NOMO-1 treated with dmso at 0.1 percent for 144 hours (cell line): ENCODE measurements around the gene PHIP.

Experiments used
- DNase-seq: peaks from one replicate; lab custom pipeline; 2025; ENCODE audit not compliant: unreplicated experiment; lab: John Stamatoyannopoulos, UW

Gene PHIP

DNA sequence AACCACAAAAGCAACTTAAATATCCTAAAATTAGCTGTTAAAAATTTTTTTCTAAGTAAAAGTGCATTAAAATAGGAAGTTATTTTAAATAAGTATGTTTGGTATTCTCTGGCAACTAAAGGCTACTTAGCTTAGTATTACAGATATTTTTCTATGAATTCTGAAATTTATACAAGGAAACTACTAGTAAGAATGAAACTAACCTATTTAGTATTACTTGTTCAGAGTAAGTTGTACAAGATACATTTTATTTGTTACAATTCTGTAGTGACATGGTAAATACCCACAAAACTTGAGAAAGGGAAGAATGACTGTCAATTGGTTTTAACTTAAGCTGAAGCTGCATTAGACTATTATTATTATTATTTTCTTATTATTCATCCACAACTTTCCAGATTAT is 6.5 kb downstream of the PHIP start:
- DNase-seq = no peak

- DNase-seq = no peak
Measured at GRCh38 chr6:79070206-79070825, 7.7 kb downstream of the PHIP start.

- no peak for DNase-seq
Measured at GRCh38 chr6:79066828-79067227, 11.2 kb downstream of the PHIP start.

GRCh38 chr6:79066330-79066729 is 11.7 kb downstream of the PHIP start:
- no peak for DNase-seq

DNA sequence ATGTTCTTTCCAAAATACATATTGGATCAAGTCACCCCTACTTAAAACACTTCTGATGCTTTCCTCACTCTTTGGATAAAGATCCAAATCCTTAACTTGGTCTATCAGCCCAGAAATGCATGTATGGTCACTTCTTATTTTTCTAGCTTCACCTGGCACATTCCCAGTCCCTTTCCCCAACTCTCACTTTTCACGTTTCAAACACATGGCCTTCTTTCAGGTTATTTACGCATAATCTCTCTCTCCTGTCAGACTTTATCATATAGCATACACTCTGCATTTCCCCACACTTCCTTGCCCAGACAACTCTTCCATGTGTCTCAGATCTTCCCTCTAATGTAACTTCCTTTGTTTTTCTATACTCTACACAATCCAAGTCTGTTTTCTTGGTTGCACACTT is 12.8 kb downstream of the PHIP start:
- DNase-seq = no peak

DNA sequence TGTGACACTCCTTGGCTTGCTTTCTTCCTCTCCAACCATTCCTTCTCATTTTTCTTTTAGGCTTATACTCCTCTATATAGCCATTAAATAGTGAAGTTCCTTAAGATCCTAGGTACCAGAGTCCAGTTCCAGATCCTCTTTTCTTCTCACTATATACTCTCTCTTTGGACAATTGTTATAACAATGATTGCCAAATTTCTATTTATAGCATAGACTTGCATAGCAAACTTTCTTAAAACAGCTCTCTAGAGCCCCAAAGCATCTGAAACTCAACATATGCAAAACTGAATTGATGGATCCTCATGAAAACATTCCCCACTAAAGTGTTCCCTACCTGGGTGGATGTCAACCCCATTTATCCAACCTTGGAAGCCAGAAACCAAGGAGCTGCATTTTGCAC is 13.4 kb downstream of the PHIP start:
- DNase-seq = no peak

GRCh38 chr6:79062708-79063107 is 15.3 kb downstream of the PHIP start:
- no peak for DNase-seq

- no peak for DNase-seq
Measured at GRCh38 chr6:79057746-79058145, 20.3 kb downstream of the PHIP start.

DNA sequence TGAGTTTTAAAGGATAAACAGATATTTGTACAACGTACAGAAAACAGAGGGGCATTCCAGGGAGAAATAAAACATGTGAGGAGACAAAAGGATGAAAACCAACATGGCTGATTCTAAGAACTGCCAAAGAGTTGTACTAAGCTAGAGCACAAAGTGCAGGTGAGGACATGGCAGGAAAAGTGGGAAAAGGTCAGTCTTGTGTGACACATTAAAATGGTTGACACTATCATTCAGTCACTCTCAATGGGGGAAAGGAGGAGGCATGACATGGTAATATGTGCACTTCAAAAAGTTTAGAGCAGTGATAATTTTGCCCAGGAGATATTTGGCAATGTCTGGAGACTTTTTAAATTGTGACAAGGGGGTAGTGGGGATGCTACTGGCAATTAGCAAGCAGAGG is 21.8 kb downstream of the PHIP start:
- DNase-seq = no peak

DNA sequence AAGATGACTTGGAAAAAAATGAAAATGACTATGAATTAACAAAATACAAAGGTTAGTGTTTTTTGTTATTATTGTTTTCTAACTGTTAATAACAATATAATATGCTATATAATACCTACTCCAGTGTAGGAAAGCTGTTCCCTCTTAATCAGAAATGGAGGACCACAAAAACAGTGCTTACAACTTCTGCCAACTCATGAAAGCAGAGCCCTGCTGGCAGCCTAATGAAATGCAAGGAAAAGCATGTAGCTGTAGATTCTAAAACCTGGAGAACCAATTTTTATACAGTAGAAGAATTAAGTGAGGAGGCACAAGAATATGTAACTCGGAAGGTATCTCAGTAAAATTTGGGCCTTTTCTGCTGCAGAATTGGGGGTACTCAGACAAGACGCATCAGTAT is 29.4 kb downstream of the PHIP start:
- DNase-seq = no peak

- DNase-seq = no peak
Measured at GRCh38 chr6:79047072-79047471, 31.0 kb downstream of the PHIP start.

DNA sequence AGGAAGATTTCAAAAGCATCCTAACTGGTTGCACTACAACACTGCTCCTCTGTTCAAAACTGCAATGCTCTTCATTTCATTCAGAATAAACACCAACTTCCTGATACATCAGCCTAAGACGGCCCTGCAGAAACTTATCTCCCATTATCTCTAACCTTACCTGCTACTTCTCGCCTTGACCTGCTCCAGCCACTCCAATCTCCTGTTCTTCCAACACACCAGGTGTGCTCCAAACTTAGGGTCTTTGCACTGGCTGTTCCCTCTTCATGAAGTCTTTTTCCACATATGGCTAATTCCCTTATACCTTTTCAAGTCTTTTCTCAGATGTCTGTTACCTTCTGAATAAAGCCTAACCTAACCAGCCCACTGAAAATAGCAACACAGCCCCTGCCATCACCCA is 32.1 kb downstream of the PHIP start:
- no peak for DNase-seq

DNA sequence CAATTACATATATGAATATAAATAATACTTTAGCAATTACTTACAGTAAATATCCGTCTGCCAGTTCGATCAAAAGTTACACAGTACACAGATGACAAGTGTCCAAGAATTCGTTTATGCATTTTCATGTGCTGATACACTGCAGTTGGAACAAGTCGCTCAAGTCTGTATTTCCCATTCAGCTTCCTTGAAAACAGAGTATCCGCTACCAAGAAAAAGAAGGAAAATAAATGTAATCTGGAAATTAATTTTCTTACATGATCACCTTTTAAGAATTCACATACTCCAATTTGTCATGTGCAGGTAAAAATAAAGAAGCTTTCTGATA is 35.3 kb downstream of the PHIP start:
- DNase-seq = no peak

DNA sequence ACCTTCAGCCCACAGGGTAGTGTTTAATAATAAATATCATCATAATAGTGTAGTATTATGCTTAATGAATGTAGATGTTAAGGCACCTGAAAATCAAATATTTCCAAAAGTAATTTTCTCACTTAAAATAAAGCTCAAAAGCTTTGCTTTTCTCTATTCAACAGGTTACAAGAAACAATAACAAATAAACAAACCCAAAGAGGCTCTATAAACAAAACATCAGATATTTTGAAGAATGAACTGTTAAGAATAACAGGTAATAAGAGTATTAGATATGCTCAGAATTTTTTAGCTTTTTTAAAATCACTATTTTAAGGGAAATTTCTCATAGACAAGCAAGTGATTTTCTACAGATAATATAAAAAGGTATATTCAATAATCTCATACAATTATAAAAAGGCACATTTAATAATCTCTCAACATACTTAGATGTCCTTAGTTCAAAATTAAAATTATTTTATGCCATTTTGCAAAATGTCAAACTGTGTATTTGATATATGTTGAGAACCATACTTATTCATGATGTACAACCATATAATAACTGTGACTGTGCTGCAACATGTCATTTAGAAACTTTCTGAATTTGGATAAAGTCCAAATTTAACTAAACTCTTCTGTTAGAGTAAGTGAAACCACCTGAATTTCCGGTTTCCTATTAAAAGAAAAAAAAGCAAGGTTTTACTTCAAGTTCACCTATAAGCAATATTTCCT is 35.8 kb downstream of the PHIP start:
- DNase-seq = no peak

DNA sequence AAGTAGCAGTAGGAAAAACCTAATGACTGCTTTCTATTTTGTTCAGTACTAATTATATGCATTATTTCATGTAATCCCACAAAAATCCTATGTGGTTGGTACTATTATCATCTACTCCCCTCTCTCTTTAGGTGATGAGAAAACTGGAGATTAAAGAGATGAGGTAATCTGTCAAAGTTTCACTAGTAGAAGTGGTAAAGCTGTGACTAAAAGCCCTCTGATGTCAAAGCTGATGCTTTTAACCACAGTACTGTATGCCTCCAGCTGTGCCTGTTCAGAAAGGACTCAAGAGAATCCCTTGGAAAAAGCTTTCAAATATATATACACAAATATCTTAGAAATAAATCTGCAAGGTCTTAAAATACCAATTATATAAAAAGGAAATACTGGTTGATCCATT is 38.0 kb downstream of the PHIP start:
- no peak for DNase-seq

GRCh38 chr6:79038061-79038460 is 40.0 kb downstream of the PHIP start:
- DNase-seq = no peak

- no peak for DNase-seq
Measured at GRCh38 chr6:79034865-79035264, 43.2 kb downstream of the PHIP start.

DNA sequence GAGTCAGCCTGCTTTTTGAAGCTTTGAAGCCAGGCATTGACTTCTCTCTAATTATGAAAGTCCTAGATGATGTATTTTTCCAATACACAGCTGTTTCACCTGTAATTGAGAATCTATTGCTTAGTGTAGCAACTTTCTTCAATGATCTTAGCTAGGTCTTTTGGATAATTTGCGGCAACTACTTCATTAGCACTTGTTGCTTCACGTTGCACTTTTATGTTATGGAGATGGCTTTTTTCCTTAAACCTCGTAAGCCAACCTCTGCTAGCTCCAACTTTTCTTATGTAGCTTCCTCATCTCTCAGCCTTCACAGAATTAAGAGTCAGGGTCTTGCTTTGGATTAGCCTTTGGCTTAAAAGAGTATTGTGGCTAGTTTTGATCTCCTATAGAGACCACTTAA is 44.8 kb downstream of the PHIP start:
- DNase-seq = no peak

DNA sequence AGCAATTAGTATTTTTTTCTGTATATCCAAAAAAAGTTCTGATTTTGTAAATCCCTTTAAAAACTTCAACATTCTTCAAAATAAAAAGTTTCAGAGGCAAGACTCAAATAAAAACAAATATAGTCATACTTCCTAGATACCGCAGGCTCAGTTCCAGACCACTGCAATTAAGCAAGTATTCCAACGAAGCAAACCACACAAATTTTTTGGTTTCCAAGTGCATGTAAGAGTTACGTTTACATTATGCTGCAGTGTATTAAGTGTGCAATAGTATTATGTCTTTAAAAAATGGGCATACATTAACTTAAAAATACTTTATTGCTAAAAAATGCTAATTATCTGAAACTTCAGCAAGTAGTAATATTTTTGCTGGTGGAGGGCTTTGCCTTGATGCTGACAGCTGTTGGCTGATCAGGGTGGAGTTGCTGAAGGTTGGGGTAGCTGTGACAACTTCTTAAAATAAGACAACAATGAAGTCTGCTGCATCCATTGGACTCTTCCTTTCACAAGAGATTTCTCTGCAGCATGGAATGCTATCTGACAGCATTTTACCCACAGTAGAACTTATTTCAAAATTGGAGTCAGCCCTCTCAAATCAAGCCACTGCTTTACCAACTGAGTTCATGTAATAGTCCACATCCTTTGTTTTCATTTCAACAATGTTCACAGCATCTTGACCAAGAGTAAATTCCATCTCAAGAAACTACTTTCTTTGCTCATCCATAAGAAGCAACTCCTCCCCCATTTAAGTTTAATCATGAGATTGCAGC is 46.0 kb downstream of the PHIP start:
- DNase-seq = no peak

DNA sequence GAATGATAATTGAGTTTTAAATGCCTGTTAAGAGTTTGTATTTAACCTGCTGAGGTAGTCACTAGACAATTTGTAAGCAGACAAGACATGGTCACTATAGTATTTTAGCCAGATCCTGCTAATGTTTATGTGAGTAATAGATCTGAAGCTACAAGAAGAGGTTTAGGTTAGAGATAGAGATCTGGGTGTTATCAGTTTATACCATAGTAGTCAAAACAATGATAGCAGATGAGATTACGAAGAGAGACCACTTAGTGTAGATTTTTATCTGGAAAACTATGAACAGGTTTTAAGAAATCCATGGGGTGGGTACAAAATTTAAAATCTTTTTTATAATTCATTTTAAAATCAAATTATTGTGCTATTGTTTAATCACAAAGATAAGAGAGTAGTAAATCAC is 47.5 kb downstream of the PHIP start:
- no peak for DNase-seq

DNA sequence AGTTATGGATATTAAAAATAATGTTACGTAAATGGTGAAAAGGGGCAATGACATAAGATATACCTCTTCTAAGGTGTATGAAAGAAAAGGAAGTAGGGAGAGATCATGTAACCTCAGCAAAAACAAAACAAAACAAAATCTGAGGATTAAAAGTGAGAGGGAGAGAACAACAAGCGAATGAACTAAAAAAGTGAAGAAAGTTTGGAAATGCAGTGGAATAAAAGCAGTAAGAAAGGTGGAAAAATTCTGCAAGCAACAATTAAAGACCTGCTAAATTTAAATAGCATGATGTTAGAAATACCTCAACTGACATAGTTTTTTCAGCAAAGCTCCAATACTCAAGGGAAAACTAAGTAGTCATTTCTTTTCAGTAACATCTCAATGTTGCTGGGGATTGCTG is 48.0 kb downstream of the PHIP start:
- DNase-seq = no peak

- DNase-seq = no peak
Measured at GRCh38 chr6:79028641-79029314, 49.3 kb downstream of the PHIP start.
